Activated naive CD4-positive, alpha-beta T cell treated with Interleukin-2 at 50 U/mL for 16 hours (primary cell): Measurements from ENCODE around the gene PRKAG2.
A peak's percentile ranks its signal among the peaks of the same experiment; 100 is the strongest.

Experiments
- DNase-seq: peaks from one replicate; pipeline ENCODE4 v3.0.0-alpha.2; 2020

The PRKAG2 gene

DNA sequence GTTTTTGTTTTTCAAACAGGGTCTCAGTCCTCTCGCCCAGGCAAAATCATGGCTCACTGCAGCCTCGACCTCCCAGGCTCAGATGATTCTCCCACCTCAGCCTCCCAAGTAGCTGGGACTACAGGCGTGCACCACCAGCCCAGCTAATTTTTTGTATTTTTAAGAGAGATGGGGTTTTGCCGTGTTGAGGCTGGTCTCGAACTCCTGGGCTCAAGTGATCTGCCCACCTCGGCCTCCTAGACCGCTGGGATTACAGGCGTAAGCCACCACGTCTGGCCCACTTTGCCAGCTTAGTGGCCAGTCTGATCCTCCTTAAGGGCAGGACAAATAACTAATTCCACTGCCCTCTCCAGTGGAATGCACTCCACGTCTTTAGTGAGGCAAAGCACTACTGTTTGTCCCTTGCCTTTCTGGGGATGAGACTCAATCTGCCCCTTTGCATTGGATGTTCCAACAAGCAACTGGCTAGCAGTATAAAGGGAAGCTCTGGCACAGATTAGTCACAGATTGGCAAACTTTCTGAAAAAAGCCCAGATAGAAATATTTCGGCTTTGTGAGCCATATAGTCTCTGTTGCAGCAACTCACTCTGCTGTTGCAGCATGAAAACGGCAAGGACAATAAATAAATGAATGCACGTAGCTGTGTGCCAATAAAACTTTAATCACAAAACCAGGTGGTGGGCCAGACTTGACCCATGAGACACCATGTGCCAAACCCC, 213.4 kb downstream of the PRKAG2 start:
- DNase-seq: no peak

DNA sequence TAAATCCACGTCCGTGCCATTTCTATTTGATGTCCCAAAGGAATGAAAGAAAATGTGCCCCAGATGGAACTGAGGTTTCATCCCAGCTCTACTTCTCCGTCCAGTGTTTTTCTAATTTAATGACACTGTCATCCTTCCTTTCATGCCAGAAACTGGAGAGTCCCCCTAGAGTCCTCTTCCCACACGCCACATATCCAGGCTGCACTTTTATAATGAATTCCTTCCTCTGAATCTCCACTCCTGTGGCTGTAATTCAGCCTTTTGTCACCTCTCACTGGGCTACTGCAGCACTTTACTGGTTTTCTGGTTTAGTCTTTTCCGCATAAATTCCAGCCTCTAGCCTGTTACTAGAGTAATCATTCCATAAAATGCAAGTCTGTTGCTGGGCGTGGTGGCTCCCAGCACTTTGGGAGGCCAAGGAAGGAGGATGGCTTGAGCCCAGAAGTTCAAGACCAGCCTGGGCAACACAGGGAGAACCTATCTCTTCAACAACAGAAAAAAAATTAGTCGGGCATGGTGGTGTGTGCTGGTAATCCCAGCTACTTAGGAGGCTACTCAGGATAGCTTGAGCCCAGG, 214.6 kb downstream of the PRKAG2 start:
- DNase-seq: no peak

DNA sequence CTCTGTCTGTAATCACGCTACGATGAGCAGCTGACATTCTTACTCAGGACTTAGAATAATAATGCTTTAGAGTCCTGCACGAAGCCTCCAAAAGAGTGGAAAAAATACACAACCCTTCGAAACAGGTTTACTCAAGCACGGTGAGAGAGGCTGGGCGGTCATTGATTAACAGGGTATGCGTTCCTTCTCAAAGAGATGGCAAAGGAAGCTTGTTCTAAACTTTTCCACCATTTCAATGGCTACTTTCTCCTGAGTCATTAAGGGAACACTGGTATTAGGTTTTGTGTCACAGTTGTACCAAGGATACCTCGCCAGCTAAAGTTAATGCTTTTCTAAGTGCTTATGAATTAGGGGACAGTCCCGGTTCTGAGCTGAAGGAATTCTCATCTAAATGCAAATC, 215.3 kb downstream of the PRKAG2 start:
- no peak for DNase-seq

DNA sequence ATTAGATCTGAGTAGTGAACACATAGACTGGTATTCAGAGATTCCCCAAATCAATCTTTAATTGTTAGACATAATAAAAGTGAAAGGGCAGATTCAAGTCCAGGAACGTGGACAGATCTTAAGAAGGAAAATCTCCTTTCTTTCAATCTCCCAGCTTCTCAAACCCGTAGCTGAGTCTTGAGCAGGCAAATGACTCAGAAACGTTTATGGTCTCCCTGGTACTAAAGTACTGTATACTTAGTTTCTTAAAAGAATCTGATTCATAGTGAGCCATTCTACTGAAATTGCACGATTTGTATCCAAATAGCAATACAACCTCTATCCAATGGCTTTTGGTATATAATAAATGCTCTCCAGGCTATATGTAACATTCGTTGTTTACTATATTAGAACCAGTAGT, 216.8 kb downstream of the PRKAG2 start:
- DNase-seq: no peak

DNA sequence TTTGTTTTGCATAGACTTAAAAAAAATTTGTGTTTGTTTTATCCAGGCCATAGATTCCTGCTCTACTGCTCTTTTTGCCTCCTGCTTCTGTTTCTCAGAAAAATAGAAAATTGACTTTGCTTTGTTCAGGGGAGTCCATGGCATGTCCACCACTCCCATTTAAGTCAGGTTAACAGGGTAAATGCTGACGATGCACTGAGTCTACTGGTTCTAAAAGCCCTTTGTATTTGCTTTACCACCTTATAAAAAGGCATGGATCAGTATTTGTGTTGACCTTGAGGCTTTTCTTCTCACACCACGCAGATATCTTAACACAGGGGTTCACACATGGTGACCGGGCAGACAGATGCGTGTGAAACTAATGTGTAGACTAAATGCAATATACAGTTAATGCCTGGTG, 217.7 kb downstream of the PRKAG2 start:
- DNase-seq: no peak

DNA sequence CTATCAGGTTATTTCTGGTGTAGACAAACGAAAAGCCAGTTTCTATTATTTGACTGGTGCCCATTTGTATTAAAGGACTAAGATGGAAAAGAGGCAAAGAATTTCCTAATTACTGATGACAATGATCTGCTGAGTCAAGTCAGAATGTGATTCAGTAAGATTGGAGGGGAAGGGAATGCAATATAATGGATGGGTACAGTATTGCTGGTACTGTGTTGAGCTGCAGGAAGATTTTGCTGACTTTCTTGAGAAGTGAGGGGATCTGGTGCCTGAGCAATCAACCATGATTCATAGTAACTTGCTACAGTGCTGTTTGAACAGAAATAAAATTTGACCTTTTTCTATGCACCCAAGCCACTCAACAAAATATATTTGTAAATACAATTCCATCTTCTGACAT, 218.1 kb downstream of the PRKAG2 start:
- no peak for DNase-seq

DNA sequence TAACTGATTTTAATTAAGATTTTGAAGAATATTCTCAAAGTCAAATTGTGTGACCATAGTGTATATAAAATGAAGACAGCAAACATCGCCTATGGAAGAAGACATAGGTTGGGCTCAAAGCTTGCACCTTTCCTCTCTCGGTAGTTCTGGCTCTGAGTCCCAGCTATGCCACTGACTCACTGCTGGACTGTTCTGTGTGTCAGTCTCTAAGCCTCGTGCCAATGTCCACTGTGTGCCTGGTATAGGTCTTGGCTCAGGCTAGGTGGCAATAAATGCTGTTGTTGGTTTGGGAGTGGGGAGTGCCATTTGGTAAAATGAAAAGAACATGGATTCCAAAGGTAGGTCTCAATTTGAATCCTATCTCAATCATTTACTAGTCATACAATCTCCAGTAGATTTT, 219.7 kb downstream of the PRKAG2 start:
- no peak for DNase-seq

DNA sequence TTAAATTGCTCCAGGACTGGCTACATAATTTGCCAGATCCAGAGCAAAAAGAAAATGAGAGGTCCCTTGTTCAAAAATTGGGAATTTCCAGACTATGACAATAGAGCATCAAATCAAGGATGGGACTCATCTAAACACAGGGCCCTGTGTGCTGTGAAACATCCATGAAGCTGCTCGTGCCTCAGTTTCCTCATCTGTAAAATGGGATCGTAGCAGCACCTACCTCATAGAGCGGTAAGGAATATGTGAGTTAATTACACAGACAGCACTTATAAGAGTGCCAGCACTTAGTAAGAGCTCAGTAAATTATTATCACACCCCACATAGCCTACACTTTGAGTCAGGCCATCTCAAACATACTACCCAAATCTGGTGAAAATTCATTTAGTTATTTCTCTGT, 221.4 kb downstream of the PRKAG2 start:
- no peak for DNase-seq

DNA sequence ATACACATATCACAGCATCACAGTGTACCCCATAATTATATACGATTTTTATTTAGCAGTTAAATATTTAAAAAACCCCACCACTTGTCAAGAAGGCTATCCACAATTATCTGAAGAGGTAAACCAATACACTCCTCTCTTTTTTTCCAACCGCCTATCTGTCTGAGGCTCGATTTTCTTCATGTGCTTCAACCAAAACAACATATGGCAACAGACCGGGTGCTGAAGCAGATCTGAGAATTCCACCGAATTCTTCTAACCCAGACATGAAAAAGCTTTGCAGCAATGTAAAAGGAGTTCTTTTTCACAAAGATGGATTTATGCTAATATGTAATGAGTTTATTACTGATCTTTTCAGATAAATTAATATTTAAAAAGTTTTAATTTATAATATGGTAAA, 224.8 kb downstream of the PRKAG2 start:
- DNase-seq: no peak

DNA sequence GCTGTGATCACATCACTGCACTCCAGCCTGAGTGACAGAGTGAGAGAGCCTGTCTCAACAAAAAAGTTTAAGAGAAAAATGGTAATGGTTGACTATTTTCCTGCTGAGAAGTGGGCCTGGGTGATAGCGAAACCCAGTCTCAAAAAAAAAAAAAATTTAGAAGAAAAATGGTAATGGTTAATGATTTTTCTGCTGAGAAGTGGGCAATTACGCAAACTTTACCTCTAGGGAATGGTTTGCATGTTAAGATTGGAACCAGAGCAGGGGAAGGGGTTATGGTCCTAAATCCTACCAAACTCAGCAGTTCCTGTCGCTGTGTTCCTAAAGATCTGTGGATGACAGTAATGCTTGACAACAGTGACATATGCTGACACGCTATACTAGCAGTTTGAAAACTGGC, 226.8 kb downstream of the PRKAG2 start:
- DNase-seq: no peak

DNA sequence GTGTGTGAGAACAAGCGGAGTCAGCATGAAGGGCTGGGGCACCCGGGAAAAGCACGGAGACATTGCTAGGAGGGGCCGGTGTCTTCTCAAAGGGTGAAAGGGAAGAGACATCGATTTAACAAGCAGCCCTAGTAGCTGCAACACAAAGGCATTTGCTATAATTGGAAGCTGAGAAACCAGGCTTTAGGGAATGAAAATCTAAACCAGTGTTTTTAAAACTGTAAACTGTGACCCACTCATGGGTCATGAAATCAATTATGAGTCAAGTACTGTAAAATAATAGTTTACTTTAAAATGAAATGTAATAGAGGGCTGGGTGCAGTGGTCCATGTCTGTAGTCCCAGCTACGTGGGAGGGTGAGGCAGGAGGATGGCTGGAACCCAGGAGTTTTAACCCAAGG, 228.5 kb downstream of the PRKAG2 start:
- no peak for DNase-seq

DNA sequence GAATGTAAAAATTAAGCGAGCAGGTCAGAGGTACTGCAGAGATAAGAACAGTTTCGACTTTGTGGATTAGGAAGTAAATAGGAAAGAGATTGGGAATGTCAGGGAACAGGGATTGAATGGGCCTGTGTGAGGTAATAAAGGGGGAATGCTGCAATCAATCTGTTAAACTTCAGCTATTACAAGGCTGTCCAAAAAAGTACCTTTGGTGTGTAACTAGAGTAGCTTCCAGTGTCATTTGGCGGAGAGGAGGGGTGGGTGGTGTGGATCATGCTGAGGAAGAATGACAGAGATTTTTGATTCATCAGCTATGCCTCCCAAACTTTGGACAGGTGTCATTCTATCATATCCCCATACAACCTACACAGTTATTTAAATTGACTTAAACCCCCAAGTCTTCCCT, 229.0 kb downstream of the PRKAG2 start:
- no peak for DNase-seq

DNA sequence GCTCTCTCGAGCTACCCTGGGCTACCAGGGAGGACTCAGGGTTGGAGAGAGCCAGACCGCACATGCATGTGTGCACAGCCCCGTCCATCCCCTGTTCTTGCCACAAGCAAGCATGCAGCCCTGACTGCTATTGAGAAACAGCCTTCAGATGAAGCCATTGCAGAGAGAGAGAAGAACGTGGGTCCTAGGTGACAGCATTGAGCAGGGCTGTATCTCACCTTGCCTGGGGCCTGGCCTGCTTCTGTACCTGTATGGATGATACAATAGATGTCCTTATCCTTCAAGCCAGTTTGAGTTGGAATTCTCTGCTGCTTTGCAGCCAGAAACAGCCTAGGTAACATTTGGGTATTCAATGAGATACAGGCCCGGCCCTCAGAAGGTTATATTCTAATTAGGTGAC, 229.9 kb downstream of the PRKAG2 start:
- no peak for DNase-seq

DNA sequence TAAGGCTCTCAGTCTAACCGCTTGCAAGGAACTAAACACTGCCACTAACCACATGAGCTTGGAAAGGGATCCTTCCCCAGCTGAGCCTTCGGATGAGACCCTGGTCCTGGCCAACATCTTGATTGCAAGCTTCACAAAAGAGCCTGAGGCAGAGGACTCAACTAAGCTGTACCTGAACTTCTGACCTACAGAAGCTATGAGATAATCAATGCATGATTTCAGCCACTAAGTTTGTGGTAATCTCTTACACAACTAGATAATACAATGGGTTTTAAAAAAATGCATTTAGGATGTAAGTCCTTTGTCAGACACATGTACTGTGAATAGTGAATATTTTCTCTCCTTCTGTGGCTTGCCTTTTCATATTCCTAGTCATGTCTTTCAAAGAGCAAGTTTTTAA, 231.6 kb downstream of the PRKAG2 start:
- no peak for DNase-seq

DNA sequence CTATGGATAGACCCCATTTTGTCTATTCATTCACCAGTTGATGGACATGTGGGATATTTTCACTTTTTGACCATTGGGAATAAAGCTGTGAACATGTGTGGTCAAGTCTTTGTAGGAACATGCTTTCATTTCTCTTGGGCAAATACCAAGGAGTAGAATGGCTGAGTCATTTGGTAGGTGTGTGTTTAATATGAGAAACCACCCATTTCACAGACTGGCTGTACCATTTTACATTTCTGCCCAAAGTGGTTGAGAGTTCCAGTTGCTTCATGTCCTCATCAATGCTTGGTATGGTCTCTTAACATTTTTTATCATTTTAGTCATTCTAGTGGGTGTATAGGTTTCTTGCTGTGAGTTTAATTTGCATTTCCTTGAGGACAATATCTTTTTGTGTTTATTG, 232.4 kb downstream of the PRKAG2 start:
- no peak for DNase-seq

DNA sequence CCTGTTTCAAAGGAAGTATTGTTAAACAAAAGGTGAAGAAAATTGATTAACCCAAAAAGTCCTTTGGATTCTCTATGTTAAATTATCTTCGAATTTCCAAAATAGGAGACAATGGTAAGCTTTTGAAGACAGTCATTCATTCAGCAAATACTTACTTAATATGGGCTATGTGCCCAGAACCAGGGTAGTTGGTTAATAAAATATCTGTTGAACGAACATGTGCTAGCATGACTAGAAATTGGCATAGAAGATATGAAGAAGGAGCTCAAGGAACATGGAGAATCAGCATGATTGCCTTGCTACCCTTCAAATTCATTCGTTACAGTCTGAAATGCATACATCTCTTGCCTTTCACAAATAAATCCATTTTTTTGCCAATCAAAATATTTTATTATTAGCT, 234.2 kb downstream of the PRKAG2 start:
- no peak for DNase-seq

DNA sequence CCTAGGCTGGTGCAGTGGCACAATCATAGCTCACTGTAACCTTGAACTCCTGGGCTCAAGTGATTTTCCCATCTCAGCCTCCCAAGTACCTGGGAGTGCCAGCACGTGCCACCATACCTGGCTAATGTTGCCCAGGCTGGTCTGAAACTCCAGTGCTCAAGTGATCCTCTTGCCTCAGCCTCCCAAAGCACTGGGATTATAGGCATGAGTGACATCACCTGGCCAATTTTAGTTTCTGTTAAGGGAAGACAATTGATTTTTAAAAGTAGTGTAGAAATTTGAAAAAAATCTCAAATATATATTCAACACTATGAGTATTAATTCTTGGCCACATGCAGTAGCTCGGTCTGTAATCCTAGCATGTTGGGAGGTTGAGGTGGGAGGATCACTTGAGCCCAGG, 235.3 kb downstream of the PRKAG2 start:
- no peak for DNase-seq

DNA sequence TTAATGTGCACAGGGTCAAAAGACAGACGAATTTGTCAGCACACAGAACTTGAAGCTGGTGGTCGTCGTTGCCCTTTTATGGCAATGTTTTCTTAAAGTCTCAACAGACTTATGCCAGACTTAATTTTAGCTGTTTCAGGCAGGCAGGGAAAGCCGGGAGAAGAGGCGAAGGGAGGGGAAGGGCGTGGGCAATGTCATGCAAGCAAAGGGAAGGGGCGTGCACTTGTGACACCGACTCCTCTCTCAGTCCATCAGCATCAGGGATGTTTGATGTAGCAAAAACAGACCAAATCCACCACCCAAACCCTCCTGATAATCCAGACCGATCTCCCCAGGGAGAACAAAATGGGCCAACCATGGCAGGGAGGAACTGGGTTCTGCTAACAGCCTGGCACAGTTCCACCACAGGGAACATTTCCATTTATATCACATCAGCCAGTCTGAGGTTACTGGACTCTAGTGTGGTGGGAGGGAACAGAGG, 239.1 kb downstream of the PRKAG2 start:
- DNase-seq: no peak

DNA sequence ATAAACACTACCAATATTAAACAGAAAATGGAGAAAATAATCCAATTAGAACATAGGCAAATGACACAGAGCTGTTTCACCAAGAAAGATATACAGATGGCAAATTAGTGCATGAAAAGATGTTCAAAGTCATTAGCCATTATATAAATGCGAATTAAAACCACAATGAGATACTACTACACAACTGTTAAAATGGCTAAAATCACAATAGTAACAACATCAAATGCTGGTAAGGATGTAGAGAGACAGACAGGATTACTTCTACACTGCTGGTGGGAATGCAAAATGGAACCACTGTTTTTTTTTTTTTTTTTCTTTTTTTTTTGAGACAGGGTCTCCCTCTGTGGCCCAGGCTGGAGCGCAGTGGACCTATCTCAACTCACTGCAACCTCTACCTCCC, 242.3 kb downstream of the PRKAG2 start:
- DNase-seq: no peak

DNA sequence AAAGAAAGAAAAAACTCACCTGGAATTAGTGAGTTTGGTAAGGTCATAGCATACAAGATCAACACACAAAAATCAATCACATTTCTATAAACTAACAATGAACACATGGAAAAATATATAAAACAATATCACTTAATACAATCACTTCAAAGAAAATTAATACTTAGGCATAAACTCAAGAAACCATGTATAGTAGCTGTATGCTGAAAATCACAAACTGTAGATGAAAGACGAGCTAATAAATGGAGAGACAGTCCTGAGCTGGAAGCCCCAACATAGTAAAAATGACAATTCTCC, 243.5 kb downstream of the PRKAG2 start:
- DNase-seq: no peak

DNA sequence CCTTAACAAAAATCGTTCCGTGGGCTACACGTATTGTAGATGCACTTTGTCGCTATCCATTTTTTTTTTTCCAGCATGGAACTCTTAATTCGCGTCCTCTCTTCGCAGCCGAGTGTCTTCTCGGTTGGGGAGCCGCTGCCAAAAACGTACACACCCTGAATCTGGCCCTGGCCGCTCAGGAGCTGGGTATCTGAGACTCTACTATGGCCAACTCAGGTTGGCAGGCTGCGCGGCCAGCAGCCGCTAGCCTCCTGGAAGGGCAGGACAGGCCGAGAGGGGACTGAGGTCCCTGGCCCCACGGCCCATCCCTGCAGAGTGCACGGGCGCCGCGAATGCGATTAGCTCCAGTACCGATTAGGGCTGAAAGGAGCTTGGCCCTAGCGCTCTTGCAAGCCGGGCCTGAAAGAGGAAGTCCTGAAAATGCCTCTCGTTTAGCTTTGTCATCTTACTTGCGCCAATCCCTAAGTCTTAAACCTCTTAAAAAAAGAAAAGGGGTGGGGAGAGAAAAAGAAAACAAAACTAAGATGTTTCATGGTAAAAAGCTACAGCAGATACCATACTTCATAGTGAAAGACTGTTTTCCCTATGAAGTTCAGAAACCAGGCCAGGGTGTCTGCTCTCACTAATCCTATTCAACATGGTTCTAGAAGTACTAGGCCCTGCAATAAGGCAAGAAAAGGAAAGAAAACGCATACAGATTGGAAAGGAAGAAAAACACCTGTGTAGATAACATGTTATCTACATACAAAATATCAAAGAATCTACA, 244.0 kb downstream of the PRKAG2 start:
- peak; percentile 65 for DNase-seq

DNA sequence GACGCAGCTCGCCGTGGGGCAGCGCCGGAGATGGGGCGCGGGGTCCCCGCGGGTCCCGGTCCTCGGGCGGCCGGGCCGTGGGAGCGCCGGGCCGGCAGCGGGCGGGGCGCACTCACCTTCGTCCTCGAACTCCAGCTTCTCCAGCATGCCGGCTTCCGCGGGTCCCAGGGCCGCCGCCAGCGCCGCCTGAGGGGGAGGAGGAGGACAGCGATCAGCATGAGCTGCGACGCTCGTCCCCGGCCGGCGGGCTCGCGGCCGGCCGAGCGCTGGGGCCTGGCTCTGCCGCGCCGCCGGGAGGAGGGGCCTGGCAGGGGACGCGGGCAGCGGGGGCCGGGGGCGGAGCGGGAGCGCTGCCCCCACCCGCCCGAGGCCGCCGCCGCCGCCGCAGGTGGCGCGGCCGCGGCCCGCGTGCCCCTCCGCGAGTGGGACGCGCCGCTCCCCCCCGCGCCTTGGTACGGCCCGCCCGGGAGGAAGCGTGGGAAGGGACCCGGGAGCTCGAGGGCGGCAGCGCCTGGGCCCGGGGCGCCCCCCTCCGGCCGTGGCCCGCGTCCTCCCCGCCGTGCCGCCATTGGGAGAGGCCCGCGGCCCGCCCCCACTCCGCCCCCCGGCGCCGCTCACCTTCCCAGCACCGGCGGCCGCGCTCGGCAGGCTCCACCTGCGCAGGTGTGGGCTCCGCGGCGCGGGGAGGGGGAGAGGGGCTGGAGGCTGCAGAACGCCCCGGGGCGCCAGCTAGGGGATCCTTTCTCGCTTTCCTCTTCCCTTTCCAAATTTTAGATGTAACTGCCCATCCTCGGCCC, 244.8 kb downstream of the PRKAG2 start:
- peak; percentile 90 for DNase-seq

DNA sequence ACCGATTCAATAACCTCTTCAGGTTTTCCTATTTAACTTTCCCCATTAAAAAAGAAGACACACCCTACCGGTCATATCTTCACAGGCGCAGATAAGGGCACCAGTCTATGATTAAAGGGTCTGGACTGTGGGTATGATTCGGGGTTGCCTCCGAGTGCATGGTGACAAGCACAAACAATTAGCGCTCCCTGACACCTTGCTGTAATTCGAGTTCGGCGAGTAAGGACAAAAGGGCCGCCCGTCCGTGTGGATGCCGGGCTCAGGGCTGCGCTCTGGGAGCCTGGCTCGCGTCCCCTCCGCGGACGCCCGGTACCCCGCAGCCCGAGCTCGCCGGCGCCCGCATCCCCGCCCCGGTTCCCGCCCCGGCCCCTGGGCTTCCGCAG, 245.4 kb downstream of the PRKAG2 start:
- no peak for DNase-seq
